Stimulated activated CD8-positive, alpha-beta memory T cell treated with anti-CD3 and anti-CD28 coated beads, Interleukin-12 subunit alpha, Interleukin-12 subunit beta, amount 100 ng/mL, for 1 hour (primary cell): ENCODE measurements around the gene CSPG4.

Experiments used
- DNase-seq: peaks from one replicate; pipeline ENCODE4 v3.0.0-alpha.2; 2020; ENCODE audit warnings: low read depth

CSPG4 gene

GRCh38 chr15:75669191-75669878 lies 43.3 kb downstream of the CSPG4 start:
- DNase-seq: no peak

GRCh38 chr15:75666823-75667501 lies 45.7 kb downstream of the CSPG4 start:
- no peak for DNase-seq

GRCh38 chr15:75663931-75664421 lies 48.7 kb downstream of the CSPG4 start:
- no peak for DNase-seq

- no peak for DNase-seq
Observed at GRCh38 chr15:75662823-75663519, 49.7 kb downstream of the CSPG4 start.

- no peak for DNase-seq
Observed at GRCh38 chr15:75661756-75662140, 50.9 kb downstream of the CSPG4 start.

GRCh38 chr15:75661100-75661755 lies 51.4 kb downstream of the CSPG4 start:
- no peak for DNase-seq

GRCh38 chr15:75659928-75660645 lies 52.6 kb downstream of the CSPG4 start:
- no peak for DNase-seq

- no peak for DNase-seq
Observed at GRCh38 chr15:75659141-75659771, 53.4 kb downstream of the CSPG4 start.

GRCh38 chr15:75656813-75657212 lies 55.8 kb downstream of the CSPG4 start:
- DNase-seq: no peak

- DNase-seq: no peak
Observed at GRCh38 chr15:75656331-75656730, 56.3 kb downstream of the CSPG4 start.

- no peak for DNase-seq
Observed at GRCh38 chr15:75655931-75656330, 56.7 kb downstream of the CSPG4 start.

GRCh38 chr15:75654201-75654907 lies 58.3 kb downstream of the CSPG4 start:
- DNase-seq: no peak

- no peak for DNase-seq
Observed at GRCh38 chr15:75653347-75653913, 59.2 kb downstream of the CSPG4 start.

- DNase-seq: no peak
Observed at GRCh38 chr15:75651810-75652543, 60.7 kb downstream of the CSPG4 start.

- no peak for DNase-seq
Observed at GRCh38 chr15:75650908-75651809, 61.5 kb downstream of the CSPG4 start.

GRCh38 chr15:75649848-75650247 lies 62.8 kb downstream of the CSPG4 start:
- no peak for DNase-seq

GRCh38 chr15:75649045-75649761 lies 63.4 kb downstream of the CSPG4 start:
- no peak for DNase-seq
